GM12892 (cell line): Measurements from ENCODE around the gene DCLK1.

Experiments
- POLR2A ChIP-seq: IDR thresholded peaks from 2 replicates; pipeline ENCODE4 v1.6.1; 2011; ENCODE audit warnings: low read depth, low read length, control low read depth
- TAF1 ChIP-seq: IDR thresholded peaks from 2 replicates; pipeline ENCODE4 v1.6.1; 2011; ENCODE audit warnings: low read depth, mild to moderate bottlenecking, control low read depth, low read length, borderline replicate concordance

- TF ChIP-seq POLR2A (no peak), TAF1 (no peak)
Measured at GRCh38 chr13:35983206-35983605, 148.0 kb downstream of the DCLK1 start.
